ENCODE measurements around the gene INTS2.
"Not testable (repeated sequence)": the region's sequence is repeated elsewhere in the genome, so short reads cannot be mapped to it uniquely, and the experiment has no call there.

INTS2 gene

GRCh38 chr17:61895391-61895790, 32.4 kb downstream of the INTS2 start:
- Histone ChIP-seq H3K27me3 (no peaks in the 10 kb centered on the region), H3K4me1 (ENCODE audit: control insufficient read depth in 1 of 2, insufficient read depth in 1 of 2, low read depth in 1 of 2, low read length in 1 of 2) (no peaks in the 10 kb centered on the region), H3K27ac (no peak overlapping the region), H3K9me3 (no peaks in the 10 kb centered on the region), H3K4me3 (ENCODE audit: low read depth in 1 of 2, low read length in 1 of 2) (no peak overlapping the region), H3K36me3 (peaks cover 66% of the 10 kb centered on the region)
- TF ChIP-seq CTCF (IDR thresholded peaks at IDR 0.05) = no peak

GRCh38 chr17:61894310-61894709, 33.5 kb downstream of the INTS2 start:
- H3K4me1 ChIP-seq (ENCODE audit: control insufficient read depth in 1 of 2, insufficient read depth in 1 of 2, low read depth in 1 of 2, low read length in 1 of 2); H3K27me3 ChIP-seq; H3K9me3 ChIP-seq; H3K4me3 ChIP-seq (ENCODE audit: low read depth in 1 of 2, low read length in 1 of 2); H3K27ac ChIP-seq: not testable (repeated sequence)
- peaks cover 69% of the 10 kb centered on the region for H3K36me3 ChIP-seq

- peaks cover 68% of the 10 kb centered on the region for H3K36me3 ChIP-seq
- H3K9me3 ChIP-seq = not testable (repeated sequence)
Measured at GRCh38 chr17:61887733-61888132, 40.0 kb downstream of the INTS2 start.

GRCh38 chr17:61885865-61886264, 41.9 kb downstream of the INTS2 start:
- H3K4me3 ChIP-seq (ENCODE audit: low read depth in 1 of 2, low read length in 1 of 2); H3K27ac ChIP-seq: not testable (repeated sequence)
- peaks cover 69% of the 10 kb centered on the region for H3K36me3 ChIP-seq

More at GRCh38 chr17:61887733-61888132, 40.0 kb downstream of the INTS2 start:
- not testable (repeated sequence) for H3K4me1 ChIP-seq (ENCODE audit: control insufficient read depth in 1 of 2, insufficient read depth in 1 of 2, low read depth in 1 of 2, low read length in 1 of 2); H3K27me3 ChIP-seq; H3K4me3 ChIP-seq (ENCODE audit: low read depth in 1 of 2, low read length in 1 of 2); H3K27ac ChIP-seq

GRCh38 chr17:61884864-61885263, 42.9 kb downstream of the INTS2 start:
- Histone ChIP-seq H3K4me1 (ENCODE audit: control insufficient read depth in 1 of 2, insufficient read depth in 1 of 2, low read depth in 1 of 2, low read length in 1 of 2) (no peaks in the 10 kb centered on the region), H3K27ac (no peak overlapping the region), H3K36me3 (peaks cover 73% of the 10 kb centered on the region), H3K4me3 (ENCODE audit: low read depth in 1 of 2, low read length in 1 of 2) (no peak overlapping the region), H3K9me3 (no peaks in the 10 kb centered on the region), H3K27me3 (no peaks in the 10 kb centered on the region)
- no peak for TF ChIP-seq CTCF (IDR thresholded peaks at IDR 0.05)

More at GRCh38 chr17:61885865-61886264, 41.9 kb downstream of the INTS2 start:
- not testable (repeated sequence) for H3K27me3 ChIP-seq; H3K4me1 ChIP-seq (ENCODE audit: control insufficient read depth in 1 of 2, insufficient read depth in 1 of 2, low read depth in 1 of 2, low read length in 1 of 2); H3K9me3 ChIP-seq

GRCh38 chr17:61880589-61881102, 47.1 kb downstream of the INTS2 start:
- H3K27ac ChIP-seq = no peak overlapping the region
- no peak overlapping the region for H3K4me3 ChIP-seq (ENCODE audit: low read depth in 1 of 2, low read length in 1 of 2)
- H3K27me3 ChIP-seq = no peaks in the 10 kb centered on the region
- peaks cover 0 to 12% of the 10 kb centered on the region in 2 experiments for H3K4me1 ChIP-seq (ENCODE audit: control insufficient read depth in 1 of 2, insufficient read depth in 1 of 2, low read depth in 1 of 2, low read length in 1 of 2)
- no peak for TF ChIP-seq CTCF (IDR thresholded peaks at IDR 0.05)
- H3K9me3 ChIP-seq = no peaks in the 10 kb centered on the region
- peaks cover 50% of the 10 kb centered on the region for H3K36me3 ChIP-seq

GRCh38 chr17:61878984-61879612, 48.7 kb downstream of the INTS2 start:
- Histone ChIP-seq H3K4me3 (ENCODE audit: low read depth in 1 of 2, low read length in 1 of 2) (no peak overlapping the region), H3K27me3 (no peaks in the 10 kb centered on the region), H3K36me3 (peaks cover 46% of the 10 kb centered on the region), H3K9me3 (no peaks in the 10 kb centered on the region), H3K4me1 (ENCODE audit: control insufficient read depth in 1 of 2, insufficient read depth in 1 of 2, low read depth in 1 of 2, low read length in 1 of 2) (peaks cover 0 to 12% of the 10 kb centered on the region in 2 experiments), H3K27ac (no peak overlapping the region)
- no peak for TF ChIP-seq CTCF (IDR thresholded peaks at IDR 0.05)

Data from neutrophil (primary cell).